GM23338 (cell line): ENCODE results near the gene PRR36.

Source experiments
- CREB1 ChIP-seq: fragments of 250-450 bp; sonication (Bioruptor Pico); IDR thresholded peaks from 2 replicates; pipeline ENCODE4 v1.5.0; 2020; ENCODE audit warnings: low read depth, mild to moderate bottlenecking, moderate library complexity
- CTCF ChIP-seq, 2 experiments: fragments of 200-600 bp in 1 of 2; sonication (generic) in 1 of 2; conservative IDR thresholded peaks; 2 replicates each; pipeline versions ENCODE4 v1.5.1 to v1.6.1; 2016 to 2017; ENCODE audit warnings: antibody characterized with exemption in 2 of 2, low read depth in 2 of 2, mild to moderate bottlenecking in 2 of 2, moderate library complexity in 1 of 2
- ETS1 ChIP-seq: IDR thresholded peaks from 2 replicates; pipeline ENCODE4 v1.6.1; 2016; ENCODE audit warnings: antibody characterized with exemption
- EZH2 ChIP-seq: fragments of 200-600 bp; sonication (generic); IDR thresholded peaks from one replicate; pipeline ENCODE4 v1.8.0; 2017; ENCODE audit warnings: antibody characterized with exemption, mild to moderate bottlenecking, low read depth; ENCODE audit not compliant: unreplicated experiment
- EZH2phosphoT487 ChIP-seq: fragments of 200-600 bp; sonication (generic); IDR thresholded peaks from one replicate; pipeline ENCODE4 v1.8.1; 2018; ENCODE audit warnings: antibody characterized with exemption; ENCODE audit not compliant: unreplicated experiment
- JUNB ChIP-seq: IDR thresholded peaks from one replicate; pipeline ENCODE4 v1.6.1; 2016; ENCODE audit warnings: antibody characterized with exemption; ENCODE audit not compliant: unreplicated experiment
- POLR2AphosphoS5 ChIP-seq: IDR thresholded peaks from 2 replicates; pipeline ENCODE4 v1.6.1; 2016; ENCODE audit warnings: antibody characterized with exemption, low read depth
- REST ChIP-seq: IDR thresholded peaks from one replicate; pipeline ENCODE4 v1.6.1; 2018; ENCODE audit warnings: antibody characterized with exemption; ENCODE audit not compliant: unreplicated experiment
- STAT1 ChIP-seq: IDR thresholded peaks from one replicate; pipeline ENCODE4 v1.6.1; 2016; ENCODE audit warnings: antibody characterized with exemption; ENCODE audit not compliant: unreplicated experiment
- ZNF114 ChIP-seq: fragments of 250-450 bp; sonication (Bioruptor Pico); IDR thresholded peaks from 2 replicates; pipeline ENCODE4 v1.5.0; 2020; ENCODE audit warnings: mild to moderate bottlenecking, moderate library complexity
- ZNF331 ChIP-seq: fragments of 250-450 bp; sonication (Bioruptor Pico); IDR thresholded peaks from 2 replicates; pipeline ENCODE4 v1.5.0; 2020; ENCODE audit warnings: low read depth, mild to moderate bottlenecking, moderate library complexity
- ZNF462 ChIP-seq: fragments of 250-450 bp; sonication (Bioruptor Pico); IDR thresholded peaks from 2 replicates; pipeline ENCODE4 v1.5.0; 2020; ENCODE audit warnings: mild to moderate bottlenecking, moderate library complexity

- TF ChIP-seq CTCF (conservative IDR thresholded peaks at IDR 0.05; ENCODE audit: low read depth in 2 of 2), result peak; percentile 54 to 74
- no peak for TF ChIP-seq ETS1
- no peak for TF ChIP-seq POLR2AphosphoS5
- no peak for TF ChIP-seq EZH2
- TF ChIP-seq STAT1, result no peak
- no peak for TF ChIP-seq ZNF462 (CRISPR knock-in tag)
- TF ChIP-seq CREB1, result no peak
- no peak for TF ChIP-seq REST
- TF ChIP-seq EZH2phosphoT487, result no peak
- no peak for TF ChIP-seq ZNF331 (CRISPR knock-in tag)
- no peak for TF ChIP-seq JUNB
- no peak for TF ChIP-seq ZNF114
These were observed 42.7 kb downstream of the PRR36 start for GRCh38 chr19:7831452-7831851.
